A673 (cell line): Measurements from ENCODE around the gene SGMS1. TPM values are rescaled to one million over a fixed set of nuclear protein-coding genes. Genes with fewer than 3 reads are reported as not detected.

Experiments used
- BruUV-seq: library from RNA; stranded (reverse); fragments of 400-500 nt; replicated peaks from 2 replicates; lab custom pipeline; 2021; lab: Mats Ljungman, UMichigan
- CTCF ChIA-PET: fragments of 300-600 bp; sonication (Branson Sonifier 250); formaldehyde crosslinking; loops from one replicate; lab custom pipeline; 2022; ENCODE audit warnings: antibody characterized with exemption; lab: Charles Lee
- POLR2A ChIA-PET: fragments of 300-600 bp; sonication (Branson Sonifier 250); formaldehyde crosslinking; loops from one replicate; lab custom pipeline; 2022; ENCODE audit warnings: antibody characterized with exemption; ENCODE audit not compliant: low non-redundant PET; lab: Charles Lee
- DNase-seq: peaks from one replicate; pipeline ENCODE4 v3.0.0-alpha.2; 2015; ENCODE audit warnings: low spot score
- H3K27ac ChIP-seq: fragments of 200-600 bp; sonication (generic); 2 replicates; pipeline ENCODE4 v1.5.1; 2016; ENCODE audit warnings: mixed run types, low read depth, mild to moderate bottlenecking, mixed read lengths, antibody characterized with exemption, low read length; ENCODE audit not compliant: poor library complexity, severe bottlenecking
- H3K27me3 ChIP-seq: fragments of 200-600 bp; sonication (generic); replicated peaks from 2 replicates; pipeline ENCODE4 v1.6.1; 2017; ENCODE audit warnings: mixed run types, low read depth, mild to moderate bottlenecking, mixed read lengths, antibody characterized with exemption, low read length; ENCODE audit not compliant: insufficient read depth, poor library complexity
- H3K36me3 ChIP-seq: fragments of 200-600 bp; sonication (generic); 2 replicates; pipeline ENCODE4 v1.6.1; 2016; ENCODE audit warnings: mixed run types, mild to moderate bottlenecking, mixed read lengths, antibody characterized with exemption, low read length; ENCODE audit not compliant: insufficient read depth, poor library complexity, severe bottlenecking
- H3K4me1 ChIP-seq: fragments of 200-600 bp; sonication (generic); 2 replicates; pipeline ENCODE4 v1.6.1; 2017; ENCODE audit warnings: mixed run types, mild to moderate bottlenecking, mixed read lengths, antibody characterized with exemption, low read length; ENCODE audit not compliant: insufficient read depth, poor library complexity, severe bottlenecking
- H3K4me3 ChIP-seq: fragments of 200-600 bp; sonication (generic); 2 replicates; pipeline ENCODE4 v1.5.1; 2016; ENCODE audit warnings: low read depth, mixed run types, mild to moderate bottlenecking, mixed read lengths, low read length; ENCODE audit not compliant: poor library complexity, severe bottlenecking
- H3K9me3 ChIP-seq: fragments of 200-600 bp; sonication (generic); 2 replicates; pipeline ENCODE4 v1.6.1; 2016; ENCODE audit warnings: mixed run types, low read depth, mild to moderate bottlenecking, mixed read lengths, antibody characterized with exemption, low read length; ENCODE audit not compliant: poor library complexity, severe bottlenecking
- CTCF ChIP-seq: fragments of 300-800, 200-600 bp; sonication (generic); conservative IDR thresholded peaks from 2 replicates; pipeline ENCODE4 v1.5.1; 2017; ENCODE audit warnings: low read depth, mild to moderate bottlenecking, antibody characterized with exemption, low read length, moderate library complexity, mixed read lengths
- EZH2 ChIP-seq: fragments of 200-600 bp; sonication (generic); IDR thresholded peaks from 2 replicates; pipeline ENCODE4 v1.6.1; 2017; ENCODE audit warnings: borderline replicate concordance, low read depth, mild to moderate bottlenecking, mixed read lengths, antibody characterized with exemption, low read length; ENCODE audit not compliant: poor library complexity, severe bottlenecking
- intact Hi-C: fragments of 100-400 bp; cut with micrococcal nuclease; formaldehyde crosslinking; loops from one replicate; pipeline ENCODE4 v1.10.0; 2022; ENCODE audit not compliant: unreplicated experiment
- total RNA-seq: library from RNA; stranded (reverse); gene quantifications from 2 replicates; pipeline ENCODE4 v1.2.3, GENCODE V29; 2021

Gene SGMS1
- total RNA-seq, 1 experiment from 2014 or later: 13.0 TPM

DNA sequence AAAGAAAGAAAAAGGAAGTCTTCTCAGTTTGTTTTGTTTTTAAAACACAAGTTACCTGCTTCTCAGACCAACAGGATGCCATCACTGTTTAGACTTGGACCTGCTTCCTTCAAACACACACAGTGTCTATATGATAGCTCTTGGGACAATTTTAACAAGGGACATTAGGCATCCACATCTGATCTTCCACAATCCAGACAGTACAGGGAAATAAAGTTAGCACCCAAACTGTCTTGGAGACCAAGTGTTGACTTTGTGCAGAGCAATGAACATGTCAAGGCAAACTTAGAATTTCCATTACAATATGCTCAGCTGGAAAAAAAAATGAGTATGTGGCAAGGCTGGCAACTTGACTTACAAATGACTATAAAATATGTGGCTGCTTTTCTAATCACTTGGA lies 80.9 kb downstream of the SGMS1 start:
- Histone ChIP-seq H3K27ac (no peak overlapping the region), H3K4me3 (no peak overlapping the region), H3K4me1 (no peaks in the 10 kb centered on the region), H3K9me3 (no peaks in the 10 kb centered on the region), H3K27me3 (no peaks in the 10 kb centered on the region), H3K36me3 (no peaks in the 10 kb centered on the region)
- POLR2A ChIA-PET: no interaction called here
- TF ChIP-seq EZH2 (no peak), CTCF (no peak)
- CTCF ChIA-PET: no interaction called here
- intact Hi-C loops: no loop called here
- no TSS peak for BruUV-seq
- DNase-seq: no peak

DNA sequence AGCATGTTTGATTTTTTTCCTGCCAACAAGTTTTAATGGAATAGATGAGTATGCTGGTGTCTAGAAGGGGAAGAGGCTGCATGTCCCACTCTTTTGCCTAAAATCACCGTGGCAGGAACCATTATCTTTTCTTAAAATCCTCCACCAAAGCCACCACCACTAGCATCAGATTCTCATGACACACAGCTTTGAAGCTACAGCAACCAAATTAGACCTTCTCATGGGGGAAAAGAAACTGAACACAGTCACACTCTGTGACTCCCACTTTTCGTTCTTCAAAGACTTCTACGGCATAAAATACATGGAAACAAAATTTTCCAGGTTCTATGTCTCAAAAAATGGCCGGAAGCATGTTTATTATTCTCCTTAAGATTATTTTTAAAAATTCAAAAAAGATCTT lies 81.8 kb downstream of the SGMS1 start:
- intact Hi-C loops: no loop called here
- Histone ChIP-seq H3K9me3 (no peaks in the 10 kb centered on the region), H3K36me3 (no peaks in the 10 kb centered on the region), H3K4me3 (no peak overlapping the region), H3K27me3 (no peaks in the 10 kb centered on the region), H3K4me1 (no peaks in the 10 kb centered on the region), H3K27ac (no peak overlapping the region)
- no peak for TF ChIP-seq EZH2
- no peak for TF ChIP-seq CTCF
- no peak for DNase-seq
- CTCF ChIA-PET: no interaction called here
- POLR2A ChIA-PET: no interaction called here
- BruUV-seq: no TSS peak

DNA sequence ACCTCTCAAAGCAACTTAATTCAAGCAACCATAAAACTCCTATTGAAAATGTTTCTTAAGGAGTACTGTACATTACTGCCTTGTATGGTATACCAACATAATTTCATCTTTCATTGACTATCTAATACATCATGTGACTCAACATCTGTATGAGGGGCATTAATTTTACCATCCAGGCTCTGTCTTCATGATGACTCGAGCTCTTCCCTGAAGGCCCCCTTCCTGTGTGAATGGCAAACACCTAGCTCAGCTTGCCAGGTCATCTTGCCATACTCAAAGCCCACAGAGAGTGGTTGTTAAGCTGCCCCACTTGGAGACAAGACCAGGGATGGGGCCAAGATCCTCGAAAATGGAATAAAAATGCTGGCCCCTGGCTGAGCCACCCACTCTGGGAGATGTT lies 82.4 kb downstream of the SGMS1 start:
- intact Hi-C loops: no loop called here
- no peaks in the 10 kb centered on the region for H3K9me3 ChIP-seq
- no peak for DNase-seq
- H3K27ac ChIP-seq: no peak overlapping the region
- no peak overlapping the region for H3K4me3 ChIP-seq
- no peaks in the 10 kb centered on the region for H3K36me3 ChIP-seq
- ChIA-PET CTCF (no interaction called here), POLR2A (no interaction called here)
- TF ChIP-seq CTCF: no peak
- no peak for TF ChIP-seq EZH2
- no peaks in the 10 kb centered on the region for H3K27me3 ChIP-seq
- no peaks in the 10 kb centered on the region for H3K4me1 ChIP-seq
- no TSS peak for BruUV-seq
